Subcutaneous adipose tissue (tissue), 4 donors: ENCODE measurements around the gene GNS. TPM values are rescaled to one million over a fixed set of nuclear protein-coding genes. Genes with fewer than 3 reads are reported as not detected.

ENCODE experiments used
- total RNA-seq, 4 donors: library from RNA; depleted of rRNA; stranded (reverse); fragments of >200 nt; gene quantifications; one replicate each; pipeline ENCODE4 v1.1.0, GENCODE V29; 2016
- TF ChIP-seq, protein P1 (sequence below): fragments of 450-650 bp; IDR thresholded peaks from one replicate; pipeline ENCODE4 v1.5.1; 2016; ENCODE audit warnings: low read depth, mild to moderate bottlenecking, control low read depth, antibody characterized with exemption, moderate library complexity

Gene GNS
- total RNA-seq, 4 donors from 2014 or later: 143 to 384 (median 184) TPM

DNA sequence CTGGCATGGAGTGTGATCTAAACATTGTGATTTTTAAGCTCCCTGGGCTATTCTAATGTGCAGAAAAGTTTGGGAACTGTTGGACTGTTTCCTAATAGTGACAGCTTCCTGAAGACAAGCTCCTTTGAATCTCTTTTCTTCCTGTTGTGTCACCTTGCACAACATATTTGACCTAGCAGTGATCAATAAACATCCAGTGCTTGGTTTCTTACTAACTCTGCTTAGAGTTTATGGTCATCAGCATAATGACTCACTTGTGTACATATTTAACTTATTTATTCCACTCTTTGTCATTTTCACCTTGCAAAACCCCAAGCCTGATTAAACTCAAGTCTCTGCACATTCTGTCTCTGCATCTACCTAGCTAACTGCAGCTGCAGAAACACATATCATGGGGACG, 38.0 kb upstream of the GNS start:
- TF ChIP-seq, protein P1, sequence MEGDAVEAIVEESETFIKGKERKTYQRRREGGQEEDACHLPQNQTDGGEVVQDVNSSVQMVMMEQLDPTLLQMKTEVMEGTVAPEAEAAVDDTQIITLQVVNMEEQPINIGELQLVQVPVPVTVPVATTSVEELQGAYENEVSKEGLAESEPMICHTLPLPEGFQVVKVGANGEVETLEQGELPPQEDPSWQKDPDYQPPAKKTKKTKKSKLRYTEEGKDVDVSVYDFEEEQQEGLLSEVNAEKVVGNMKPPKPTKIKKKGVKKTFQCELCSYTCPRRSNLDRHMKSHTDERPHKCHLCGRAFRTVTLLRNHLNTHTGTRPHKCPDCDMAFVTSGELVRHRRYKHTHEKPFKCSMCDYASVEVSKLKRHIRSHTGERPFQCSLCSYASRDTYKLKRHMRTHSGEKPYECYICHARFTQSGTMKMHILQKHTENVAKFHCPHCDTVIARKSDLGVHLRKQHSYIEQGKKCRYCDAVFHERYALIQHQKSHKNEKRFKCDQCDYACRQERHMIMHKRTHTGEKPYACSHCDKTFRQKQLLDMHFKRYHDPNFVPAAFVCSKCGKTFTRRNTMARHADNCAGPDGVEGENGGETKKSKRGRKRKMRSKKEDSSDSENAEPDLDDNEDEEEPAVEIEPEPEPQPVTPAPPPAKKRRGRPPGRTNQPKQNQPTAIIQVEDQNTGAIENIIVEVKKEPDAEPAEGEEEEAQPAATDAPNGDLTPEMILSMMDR: no peak

DNA sequence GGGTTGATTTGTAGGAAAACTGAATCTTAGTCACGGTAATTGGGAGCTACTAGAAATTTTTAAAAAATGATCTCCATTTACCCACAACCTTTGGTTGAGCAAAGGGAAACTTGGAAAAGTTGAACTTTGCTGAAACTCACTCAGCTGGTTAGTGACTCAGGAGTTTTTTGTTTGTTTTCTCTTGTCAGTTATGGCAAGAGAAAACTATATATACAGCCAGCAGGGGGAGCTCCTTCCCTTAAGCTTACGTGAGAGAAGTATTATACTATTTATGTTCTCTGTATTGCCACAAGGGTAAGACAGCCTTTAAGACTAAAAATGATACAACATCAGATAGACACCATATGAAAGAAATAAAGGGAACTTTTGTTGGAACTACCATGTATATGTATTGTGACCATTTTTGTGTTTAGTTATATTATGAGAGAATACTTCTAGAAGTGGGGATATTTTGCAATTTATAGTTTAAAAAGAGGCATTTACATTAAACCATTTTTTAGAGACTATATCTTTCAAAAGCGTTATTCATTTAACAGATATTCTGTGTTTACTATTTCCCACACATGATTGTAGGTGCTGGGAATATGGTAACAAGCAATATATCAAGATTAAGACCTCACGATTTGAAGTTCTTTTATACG, 37.1 kb upstream of the GNS start:
- TF ChIP-seq, protein P1: no peak

DNA sequence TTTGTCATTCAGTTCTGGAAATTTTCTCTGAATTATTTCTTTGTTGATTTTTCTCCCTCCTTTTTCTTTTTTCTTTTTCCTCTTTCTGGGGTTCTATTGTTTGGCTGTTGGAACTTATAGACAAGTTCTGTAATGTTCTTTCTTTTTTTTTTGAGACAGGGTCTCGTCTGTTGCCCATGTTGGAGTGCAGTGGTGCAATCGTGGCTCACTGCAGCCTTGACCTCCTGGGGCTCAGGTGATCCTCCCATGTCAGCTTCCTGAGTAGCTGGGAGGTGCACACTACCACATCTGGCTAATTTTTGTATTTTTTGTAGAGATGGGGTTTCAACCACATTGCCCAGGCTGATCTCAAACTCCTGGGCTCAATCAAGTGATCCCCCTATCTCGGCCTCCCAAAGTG, 35.1 kb upstream of the GNS start:
- TF ChIP-seq, protein P1: no peak

DNA sequence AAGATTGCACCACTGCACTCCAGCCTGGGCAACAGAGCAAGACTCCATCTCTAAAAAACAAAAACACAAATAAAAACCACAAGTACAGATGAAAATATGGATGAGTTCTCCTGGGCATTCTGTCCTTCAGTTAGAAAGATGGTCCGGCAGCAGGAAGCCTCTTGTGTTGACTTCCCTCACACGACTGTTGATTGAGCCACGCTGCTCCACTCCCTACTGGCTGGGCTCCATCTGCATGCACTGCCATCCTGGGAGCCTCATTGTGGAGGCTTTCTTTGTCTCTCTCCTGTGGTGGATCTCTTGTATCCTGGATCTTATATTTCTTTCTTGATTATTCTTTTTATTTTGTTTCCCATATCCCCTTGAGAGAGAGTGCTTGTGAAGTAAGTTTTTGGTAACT, 34.4 kb upstream of the GNS start:
- TF ChIP-seq, protein P1: no peak

DNA sequence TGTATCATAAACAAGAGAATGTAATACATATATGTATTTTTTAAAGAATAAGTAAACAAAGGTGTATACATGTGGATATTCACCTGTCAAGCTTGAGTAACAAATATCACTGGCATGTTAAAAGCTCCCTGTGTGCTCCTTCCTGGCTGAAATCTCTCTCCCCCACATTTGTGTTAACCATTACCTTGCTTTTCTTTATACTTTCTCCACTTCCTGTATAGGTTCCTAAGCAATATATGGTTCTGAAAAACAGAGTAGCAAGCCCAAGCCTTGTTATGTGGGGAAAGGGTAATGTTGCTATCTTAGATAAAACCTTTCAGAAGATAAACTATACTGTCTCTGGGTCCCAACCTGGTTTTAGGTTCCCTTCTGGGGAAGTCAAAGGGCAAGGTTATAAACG, 32.9 kb upstream of the GNS start:
- TF ChIP-seq, protein P1: no peak

DNA sequence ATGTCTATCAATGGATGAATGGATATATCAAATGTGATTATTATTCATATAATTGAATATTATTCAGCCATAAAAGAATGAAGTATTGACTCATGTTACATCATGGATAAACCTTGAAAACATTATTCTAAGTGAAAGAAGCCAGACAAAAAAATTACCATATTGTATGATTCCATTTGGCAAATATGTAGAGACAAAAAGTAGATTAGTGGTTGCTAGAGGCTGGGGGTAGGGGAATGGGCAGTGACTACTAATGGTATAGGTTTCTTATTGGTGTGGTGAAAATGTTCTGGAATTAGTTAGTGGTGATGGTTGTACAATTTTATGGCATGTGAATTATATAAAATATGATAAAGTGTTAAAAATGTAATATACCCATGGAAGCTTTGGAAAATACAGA, 31.8 kb upstream of the GNS start:
- TF ChIP-seq, protein P1: no peak

DNA sequence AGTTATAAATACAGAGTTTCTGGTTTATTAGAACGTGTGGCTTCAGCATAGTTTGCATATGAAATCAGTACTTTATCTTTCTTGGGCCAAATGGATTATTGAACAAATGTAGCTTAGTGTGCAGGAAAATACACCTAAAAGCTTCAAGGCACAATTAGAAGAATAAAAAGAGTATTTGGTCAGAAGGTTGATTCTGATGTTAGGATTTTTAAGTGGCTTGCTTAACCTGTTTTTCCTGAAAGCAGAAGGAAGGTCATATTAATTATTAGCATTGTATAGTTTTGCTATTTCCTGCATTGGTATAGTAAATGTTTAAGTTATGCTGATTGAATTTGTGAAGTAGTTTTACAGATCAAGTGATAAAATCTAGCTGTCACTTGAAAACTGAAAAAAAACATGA, 31.0 kb upstream of the GNS start:
- TF ChIP-seq, protein P1: no peak
